ENCODE data around the gene MPC1. TPM values are rescaled to one million over a fixed set of nuclear protein-coding genes. Genes with fewer than 3 reads are reported as not detected.

MPC1 gene
- total RNA-seq, 1 donor from 2014 or later, result 29.1 TPM

DNA sequence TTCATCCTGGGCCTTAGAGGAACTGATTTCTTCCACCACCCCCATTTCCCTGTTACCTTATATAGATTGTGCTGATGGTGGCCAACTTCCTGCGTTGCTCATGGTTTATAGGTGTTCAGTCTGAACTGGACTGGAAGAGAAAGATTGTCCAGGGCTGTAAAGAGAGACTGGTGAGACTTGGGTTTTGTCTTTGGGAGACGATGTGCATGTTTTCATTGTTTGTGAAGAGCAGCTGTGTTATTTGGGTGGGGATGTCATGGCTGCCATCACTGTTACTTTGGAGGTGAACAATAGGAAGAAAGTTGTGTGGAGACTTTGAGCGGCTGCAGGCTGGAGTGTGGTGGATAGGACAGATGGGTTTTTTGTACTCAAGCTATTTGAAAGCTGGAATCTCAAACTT is 15.6 kb upstream of the MPC1 start:
- H3K27ac Mint-ChIP-seq (ENCODE audit: unreplicated experiment), result no peak overlapping the region
- peaks cover 30% of the 10 kb centered on the region for H3K27me3 Mint-ChIP-seq (ENCODE audit: unreplicated experiment)
- no peak for DNase-seq (ENCODE audit: extremely low spot score, unreplicated experiment)
- H3K9me3 Mint-ChIP-seq (ENCODE audit: unreplicated experiment), result no peaks in the 10 kb centered on the region
- no peaks in the 10 kb centered on the region for H3K36me3 Mint-ChIP-seq (ENCODE audit: unreplicated experiment)
- peaks cover 11% of the 10 kb centered on the region for H3K4me1 Mint-ChIP-seq (ENCODE audit: unreplicated experiment)
- TF ChIP-seq, protein P1, sequence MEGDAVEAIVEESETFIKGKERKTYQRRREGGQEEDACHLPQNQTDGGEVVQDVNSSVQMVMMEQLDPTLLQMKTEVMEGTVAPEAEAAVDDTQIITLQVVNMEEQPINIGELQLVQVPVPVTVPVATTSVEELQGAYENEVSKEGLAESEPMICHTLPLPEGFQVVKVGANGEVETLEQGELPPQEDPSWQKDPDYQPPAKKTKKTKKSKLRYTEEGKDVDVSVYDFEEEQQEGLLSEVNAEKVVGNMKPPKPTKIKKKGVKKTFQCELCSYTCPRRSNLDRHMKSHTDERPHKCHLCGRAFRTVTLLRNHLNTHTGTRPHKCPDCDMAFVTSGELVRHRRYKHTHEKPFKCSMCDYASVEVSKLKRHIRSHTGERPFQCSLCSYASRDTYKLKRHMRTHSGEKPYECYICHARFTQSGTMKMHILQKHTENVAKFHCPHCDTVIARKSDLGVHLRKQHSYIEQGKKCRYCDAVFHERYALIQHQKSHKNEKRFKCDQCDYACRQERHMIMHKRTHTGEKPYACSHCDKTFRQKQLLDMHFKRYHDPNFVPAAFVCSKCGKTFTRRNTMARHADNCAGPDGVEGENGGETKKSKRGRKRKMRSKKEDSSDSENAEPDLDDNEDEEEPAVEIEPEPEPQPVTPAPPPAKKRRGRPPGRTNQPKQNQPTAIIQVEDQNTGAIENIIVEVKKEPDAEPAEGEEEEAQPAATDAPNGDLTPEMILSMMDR (IDR thresholded peaks at IDR 0.05), result no peak
- H3K4me3 Mint-ChIP-seq (ENCODE audit: unreplicated experiment), result no peak overlapping the region

DNA sequence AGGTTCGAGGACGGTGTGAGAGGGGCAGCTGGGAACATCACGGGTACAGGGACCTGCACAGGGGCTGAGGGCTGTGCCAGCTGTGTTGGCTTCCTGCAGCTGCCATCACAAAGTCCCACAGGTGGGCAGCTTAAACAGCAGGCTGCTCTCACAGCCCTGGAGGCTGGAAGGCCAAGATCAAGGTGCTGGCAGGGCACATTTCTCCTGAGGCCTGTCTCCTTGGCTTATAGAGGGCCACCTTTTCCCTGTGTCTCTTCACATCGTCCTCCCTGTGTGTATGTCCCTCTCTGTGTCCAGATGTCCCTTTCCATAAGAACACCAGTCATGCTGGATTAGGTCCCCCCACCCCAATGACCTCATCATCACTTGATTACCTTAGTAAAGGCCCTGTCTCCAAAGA is 15.1 kb upstream of the MPC1 start:
- Mint-ChIP-seq H3K4me1 (ENCODE audit: unreplicated experiment) (peaks cover 8% of the 10 kb centered on the region), H3K9me3 (ENCODE audit: unreplicated experiment) (no peaks in the 10 kb centered on the region), H3K27ac (ENCODE audit: unreplicated experiment) (no peak overlapping the region), H3K4me3 (ENCODE audit: unreplicated experiment) (no peak overlapping the region), H3K27me3 (ENCODE audit: unreplicated experiment) (peaks cover 30% of the 10 kb centered on the region), H3K36me3 (ENCODE audit: unreplicated experiment) (no peaks in the 10 kb centered on the region)
- TF ChIP-seq, protein P1 (IDR thresholded peaks at IDR 0.05), result no peak
- DNase-seq (ENCODE audit: extremely low spot score, unreplicated experiment), result peak; percentile 73

DNA sequence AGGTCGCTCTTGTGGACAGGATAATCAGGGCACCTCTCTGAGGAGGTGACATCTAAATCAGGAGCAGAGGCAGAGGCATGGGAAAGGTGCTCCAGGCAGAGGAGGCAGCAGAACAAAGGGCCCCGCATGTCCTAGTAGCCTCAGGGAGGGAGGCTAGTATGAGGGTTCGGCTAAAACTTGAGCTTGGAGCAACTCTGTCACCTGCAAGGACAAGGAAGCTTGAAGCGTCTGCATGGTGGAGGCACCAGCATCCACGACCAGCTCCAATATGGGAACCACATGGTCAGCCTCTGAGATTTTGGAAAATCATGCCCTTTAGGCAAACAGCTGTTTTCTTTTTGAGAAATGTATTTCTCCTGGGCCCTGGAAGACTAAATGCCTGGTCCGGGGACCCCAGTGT is 13.0 kb upstream of the MPC1 start:
- no peak overlapping the region for H3K27ac Mint-ChIP-seq (ENCODE audit: unreplicated experiment)

GRCh38 chr6:166395351-166395750 is 12.6 kb upstream of the MPC1 start:
- Mint-ChIP-seq H3K4me3 (ENCODE audit: unreplicated experiment) (no peak overlapping the region), H3K4me1 (ENCODE audit: unreplicated experiment) (no peaks in the 10 kb centered on the region), H3K9me3 (ENCODE audit: unreplicated experiment) (no peaks in the 10 kb centered on the region), H3K27ac (ENCODE audit: unreplicated experiment) (no peak overlapping the region), H3K27me3 (ENCODE audit: unreplicated experiment) (peaks cover 41% of the 10 kb centered on the region), H3K36me3 (ENCODE audit: unreplicated experiment) (no peaks in the 10 kb centered on the region)
- no peak for DNase-seq (ENCODE audit: extremely low spot score, unreplicated experiment)
- TF ChIP-seq, protein P1 (IDR thresholded peaks at IDR 0.05), result no peak

More for the DNA sequence above, 13.0 kb upstream of the MPC1 start:
- DNase-seq (ENCODE audit: extremely low spot score, unreplicated experiment), result peak; percentile 68
- Mint-ChIP-seq H3K36me3 (ENCODE audit: unreplicated experiment) (no peaks in the 10 kb centered on the region), H3K9me3 (ENCODE audit: unreplicated experiment) (no peaks in the 10 kb centered on the region), H3K4me3 (ENCODE audit: unreplicated experiment) (no peak overlapping the region), H3K27me3 (ENCODE audit: unreplicated experiment) (peaks cover 37% of the 10 kb centered on the region), H3K4me1 (ENCODE audit: unreplicated experiment) (peaks cover 2% of the 10 kb centered on the region)
- TF ChIP-seq, protein P1 (IDR thresholded peaks at IDR 0.05), result no peak

- Mint-ChIP-seq H3K4me1 (ENCODE audit: unreplicated experiment) (no peaks in the 10 kb centered on the region), H3K36me3 (ENCODE audit: unreplicated experiment) (no peaks in the 10 kb centered on the region), H3K4me3 (ENCODE audit: unreplicated experiment) (no peak overlapping the region), H3K27me3 (ENCODE audit: unreplicated experiment) (peaks cover 40% of the 10 kb centered on the region), H3K9me3 (ENCODE audit: unreplicated experiment) (no peaks in the 10 kb centered on the region), H3K27ac (ENCODE audit: unreplicated experiment) (no peak overlapping the region)
- TF ChIP-seq, protein P1 (IDR thresholded peaks at IDR 0.05), result no peak
- no peak for DNase-seq (ENCODE audit: extremely low spot score, unreplicated experiment)
These were observed 11.5 kb upstream of the MPC1 start for GRCh38 chr6:166394036-166394892.
